Measurements from ENCODE around the gene CSNK1G1. TPM values are rescaled to one million over a fixed set of nuclear protein-coding genes. Genes with fewer than 3 reads are reported as not detected.

Gene CSNK1G1
- polyA plus RNA-seq, 2 of the 4 experiments (the other 2 are of a cell fraction) = 11.0 to 36.3 TPM

GRCh38 chr15:64355348-64355943 lies 527 bp downstream of the CSNK1G1 start:
- 3% methylated on average over 24 of the region's 30 CpGs for WGBS (ENCODE audit: missing lambda C conversion rate)
- Histone ChIP-seq H3K4me1 (peaks cover 13% of the 10 kb centered on the region), H3K27ac (peak overlapping the region; percentile 90 to 94), H3K9me3 (no peaks in the 10 kb centered on the region), H3K4me2 (peak overlapping the region; percentile 89), H3K4me3 (peak overlapping the region; percentile 82)
- CTCF ChIA-PET = interaction anchor here (0.6 to 2.7 kb wide), 17 partner anchors 8 to 326 kb away, joined by 3 to 11 read pairs (median 5); partner anchors contain the start of genes PPIB and TRIP4
- ATAC-seq = peak; percentile 46 to 61
- POLR2A ChIA-PET = interaction anchor here (0.6 to 1.5 kb wide), 5 partner anchors 32 to 110 kb away, joined by 3 to 11 read pairs (median 3); partner anchors contain the start of gene TRIP4
- TF ChIP-seq RAD21 (conservative IDR thresholded peaks at IDR 0.05 in 1 of 2, IDR thresholded peaks at IDR 0.05 in 1 of 2) (no peak), ZSCAN20 (CRISPR knock-in tag; IDR thresholded peaks at IDR 0.05) (no peak)
- no peak for FAIRE-seq
- no peak for DNase-seq (ENCODE audit: low read depth in 1 of 2, low spot score in 1 of 2)

- Histone ChIP-seq H3K4me3 (peak overlapping the region; percentile 82), H3K27ac (peak overlapping the region; percentile 90 to 94), H3K9me3 (no peaks in the 10 kb centered on the region), H3K4me1 (peaks cover 13% of the 10 kb centered on the region), H3K4me2 (peak overlapping the region; percentile 89)
- FAIRE-seq (no peak), ATAC-seq (no peak), DNase-seq (ENCODE audit: low read depth in 1 of 2, low spot score in 1 of 2) (no peak)
- WGBS (ENCODE audit: missing lambda C conversion rate) = 32% methylated on average over 5 of the region's 5 CpGs
- no peak for TF ChIP-seq USF2 (IDR thresholded peaks at IDR 0.05)
- POLR2A ChIA-PET = interaction anchor here (0.6 to 1.4 kb wide), 2 partner anchors 96 to 111 kb away, joined by 3 read pairs; no protein-coding TSS in a partner anchor
- CTCF ChIA-PET = interaction anchor here (0.6 to 2.7 kb wide), 5 partner anchors 10 to 326 kb away, joined by 3 to 11 read pairs (median 7); partner anchors contain the start of gene TRIP4
Measured at GRCh38 chr15:64354688-64355344, 1.2 kb downstream of the CSNK1G1 start.

GRCh38 chr15:64351265-64351664 lies 4.7 kb downstream of the CSNK1G1 start:
- Histone ChIP-seq H3K4me2 (no peak overlapping the region), H3K4me3 (no peak overlapping the region), H3K9me3 (no peaks in the 10 kb centered on the region), H3K27ac (no peak overlapping the region), H3K4me1 (peaks cover 7% of the 10 kb centered on the region)
- TF ChIP-seq FOSB (CRISPR knock-in tag; IDR thresholded peaks at IDR 0.05) (no peak), REST (IDR thresholded peaks at IDR 0.05) (no peak), TP53 (CRISPR knock-in tag; IDR thresholded peaks at IDR 0.05) (no peak), PBX3 (IDR thresholded peaks at IDR 0.05) (no peak), JUN (IDR thresholded peaks at IDR 0.05) (no peak), MAX (IDR thresholded peaks at IDR 0.05) (no peak), ELK1 (IDR thresholded peaks at IDR 0.05; ENCODE audit: low read depth, low read length) (no peak), HEYL (CRISPR knock-in tag; IDR thresholded peaks at IDR 0.05) (no peak), ZC3H11A (IDR thresholded peaks at IDR 0.05) (no peak), POLR2A (IDR thresholded peaks at IDR 0.05; ENCODE audit: low read length) (no peak), TFCP2L1 (CRISPR knock-in tag; IDR thresholded peaks at IDR 0.05) (no peak), NR3C1 (IDR thresholded peaks at IDR 0.05) (no peak), CEBPB (IDR thresholded peaks at IDR 0.05) (no peak), HOXA7 (CRISPR knock-in tag; IDR thresholded peaks at IDR 0.05) (no peak), EHMT2 (IDR thresholded peaks at IDR 0.05; ENCODE audit: low read depth) (no peak), HDAC2 (IDR thresholded peaks at IDR 0.05) (no peak), ZNF302 (CRISPR knock-in tag; IDR thresholded peaks at IDR 0.05) (no peak), SMC3 (IDR thresholded peaks at IDR 0.05) (no peak), CTCF (IDR thresholded peaks at IDR 0.05) (no peak), CBX8 (IDR thresholded peaks at IDR 0.05) (no peak)
- 87% methylated on average over 7 of the region's 7 CpGs for WGBS (ENCODE audit: missing lambda C conversion rate)
- ChIA-PET CTCF (interaction anchor here (1.1 to 2.2 kb wide), 4 partner anchors 11 to 331 kb away, joined by 3 to 6 read pairs (median 4); no protein-coding TSS in a partner anchor), POLR2A (no interaction called here)
- DNase-seq (ENCODE audit: low read depth in 1 of 2, low spot score in 1 of 2) (no peak), FAIRE-seq (no peak), ATAC-seq (no peak)

Data from A549 (cell line).